Measurements from ENCODE around the gene MXD1. TPM values are rescaled to one million over a fixed set of nuclear protein-coding genes. Genes with fewer than 3 reads are reported as not detected.

Gene MXD1
- total and polyA plus RNA-seq, 2 experiments from 2014 or later = 29.7 to 41.8 TPM

GRCh38 chr2:69902213-69902922 lies 12.5 kb upstream of the MXD1 start:
- Histone ChIP-seq H3K4me2 (no peak overlapping the region), H4K20me1 (ENCODE audit: insufficient read depth, poor library complexity, severe bottlenecking) (no peaks in the 10 kb centered on the region), H3K9me2 (replicated peaks; ENCODE audit: insufficient read depth) (no peaks in the 10 kb centered on the region), H3K79me2 (peaks cover 32% of the 10 kb centered on the region), H3K27me3 (no peaks in the 10 kb centered on the region), H3K4me1 (ENCODE audit: insufficient read depth) (no peaks in the 10 kb centered on the region), H3K4me3 (no peak overlapping the region), H3K27ac (no peak overlapping the region), H2AFZ (no peak overlapping the region), H3K36me3 (replicated peaks; ENCODE audit: insufficient read depth, low read depth) (no peaks in the 10 kb centered on the region), H3K9me3 (ENCODE audit: low read depth) (no peaks in the 10 kb centered on the region)
- TF ChIP-seq EZH2phosphoT487 (IDR thresholded peaks at IDR 0.05; ENCODE audit: low read depth, severe bottlenecking, unreplicated experiment) (no peak), CTCF (IDR thresholded peaks at IDR 0.05; ENCODE audit: poor library complexity) (no peak), EZH2 (IDR thresholded peaks at IDR 0.05; ENCODE audit: borderline replicate concordance) (no peak)
- 87% methylated on average over 5 of the region's 8 CpGs for WGBS (ENCODE audit: low lambda C conversion rate, missing lambda C conversion rate)
- DNase-seq (ENCODE audit: low spot score) = no peak

- H2AFZ ChIP-seq = no peak overlapping the region
- no peak for DNase-seq (ENCODE audit: low spot score)
- no peaks in the 10 kb centered on the region for H3K27me3 ChIP-seq
- no peaks in the 10 kb centered on the region for H3K79me2 ChIP-seq
- no peaks in the 10 kb centered on the region for H3K9me2 ChIP-seq (replicated peaks; ENCODE audit: insufficient read depth)
- H4K20me1 ChIP-seq (ENCODE audit: insufficient read depth, poor library complexity, severe bottlenecking) = no peaks in the 10 kb centered on the region
- no peaks in the 10 kb centered on the region for H3K36me3 ChIP-seq (replicated peaks; ENCODE audit: insufficient read depth, low read depth)
- TF ChIP-seq EZH2 (IDR thresholded peaks at IDR 0.05; ENCODE audit: borderline replicate concordance) (no peak), EZH2phosphoT487 (IDR thresholded peaks at IDR 0.05; ENCODE audit: low read depth, severe bottlenecking, unreplicated experiment) (no peak), CTCF (IDR thresholded peaks at IDR 0.05; ENCODE audit: poor library complexity) (no peak)
- H3K9me3 ChIP-seq (ENCODE audit: low read depth) = no peaks in the 10 kb centered on the region
- no peak overlapping the region for H3K27ac ChIP-seq
- no peak overlapping the region for H3K4me3 ChIP-seq
- no peak overlapping the region for H3K4me2 ChIP-seq
- H3K4me1 ChIP-seq (ENCODE audit: insufficient read depth) = no peaks in the 10 kb centered on the region
These were observed 7.7 kb upstream of the MXD1 start for GRCh38 chr2:69907216-69907615.

GRCh38 chr2:69911985-69912563 lies 2.8 kb upstream of the MXD1 start:
- H3K4me3 ChIP-seq = no peak overlapping the region
- H3K36me3 ChIP-seq (replicated peaks; ENCODE audit: insufficient read depth, low read depth) = no peaks in the 10 kb centered on the region
- H3K9me3 ChIP-seq (ENCODE audit: low read depth) = no peaks in the 10 kb centered on the region
- peaks cover 15% of the 10 kb centered on the region for H3K4me1 ChIP-seq (ENCODE audit: insufficient read depth)
- no peak overlapping the region for H3K4me2 ChIP-seq
- no peaks in the 10 kb centered on the region for H4K20me1 ChIP-seq (ENCODE audit: insufficient read depth, poor library complexity, severe bottlenecking)
- no peak overlapping the region for H3K27ac ChIP-seq
- no peak for TF ChIP-seq EZH2phosphoT487 (IDR thresholded peaks at IDR 0.05; ENCODE audit: low read depth, severe bottlenecking, unreplicated experiment)
- TF ChIP-seq EZH2 (IDR thresholded peaks at IDR 0.05; ENCODE audit: borderline replicate concordance) = no peak
- peak; percentile 73 for TF ChIP-seq CTCF (IDR thresholded peaks at IDR 0.05; ENCODE audit: poor library complexity)
- no peak overlapping the region for H2AFZ ChIP-seq
- no peaks in the 10 kb centered on the region for H3K9me2 ChIP-seq (replicated peaks; ENCODE audit: insufficient read depth)
- peak; percentile 70 for DNase-seq (ENCODE audit: low spot score)
- 17% methylated on average over 2 of the region's 2 CpGs for WGBS (ENCODE audit: low lambda C conversion rate, missing lambda C conversion rate)
- no peaks in the 10 kb centered on the region for H3K27me3 ChIP-seq
- H3K79me2 ChIP-seq = peaks cover 20% of the 10 kb centered on the region

Measured in hepatocyte (in vitro differentiated cells).